GM19395 (cell line): ENCODE results near the gene CENPS.
"Not testable (repeated sequence)": the region's sequence is repeated elsewhere in the genome, so short reads cannot be mapped to it uniquely, and the experiment has no call there.

ENCODE experiments used
- ATAC-seq: cut with Tn5 transposase; IDR thresholded peaks from one replicate; pipeline ENCODE4 v1.9.1; 2021; ENCODE audit warnings: mild to moderate bottlenecking, moderate library complexity; ENCODE audit not compliant: unreplicated experiment

CENPS gene

GRCh38 chr1:10430216-10431069, at the start of gene CENPS:
Gene CENPS, plus strand, starts transcription at chr1:10430433. Its CDS starts 85 bp downstream, at chr1:10430518.
- ATAC-seq: peak; percentile 81

GRCh38 chr1:10380594-10381275, 49.5 kb upstream of the CENPS start:
- ATAC-seq: no peak

GRCh38 chr1:10383630-10384029, 46.6 kb upstream of the CENPS start:
- no peak for ATAC-seq

DNA sequence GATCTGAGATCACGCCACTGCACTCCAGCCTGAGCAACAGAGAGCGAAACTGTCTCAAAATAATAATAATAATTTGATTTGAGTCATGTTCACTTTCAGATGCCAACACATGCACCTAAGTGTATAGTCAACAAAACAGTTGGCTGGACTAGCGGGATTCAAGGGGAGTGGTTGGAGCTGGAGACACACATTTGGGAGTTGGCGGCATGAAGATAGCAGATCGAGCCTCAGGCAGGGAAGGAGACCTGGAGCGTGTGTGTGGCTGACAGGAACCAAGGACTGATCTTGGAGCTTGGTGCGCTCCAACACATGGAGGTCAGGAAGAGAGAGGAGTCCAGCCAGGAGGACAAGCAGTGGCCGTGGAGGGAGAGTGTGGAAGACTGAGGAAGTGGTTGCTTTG, 46.0 kb upstream of the CENPS start:
- ATAC-seq: no peak

DNA sequence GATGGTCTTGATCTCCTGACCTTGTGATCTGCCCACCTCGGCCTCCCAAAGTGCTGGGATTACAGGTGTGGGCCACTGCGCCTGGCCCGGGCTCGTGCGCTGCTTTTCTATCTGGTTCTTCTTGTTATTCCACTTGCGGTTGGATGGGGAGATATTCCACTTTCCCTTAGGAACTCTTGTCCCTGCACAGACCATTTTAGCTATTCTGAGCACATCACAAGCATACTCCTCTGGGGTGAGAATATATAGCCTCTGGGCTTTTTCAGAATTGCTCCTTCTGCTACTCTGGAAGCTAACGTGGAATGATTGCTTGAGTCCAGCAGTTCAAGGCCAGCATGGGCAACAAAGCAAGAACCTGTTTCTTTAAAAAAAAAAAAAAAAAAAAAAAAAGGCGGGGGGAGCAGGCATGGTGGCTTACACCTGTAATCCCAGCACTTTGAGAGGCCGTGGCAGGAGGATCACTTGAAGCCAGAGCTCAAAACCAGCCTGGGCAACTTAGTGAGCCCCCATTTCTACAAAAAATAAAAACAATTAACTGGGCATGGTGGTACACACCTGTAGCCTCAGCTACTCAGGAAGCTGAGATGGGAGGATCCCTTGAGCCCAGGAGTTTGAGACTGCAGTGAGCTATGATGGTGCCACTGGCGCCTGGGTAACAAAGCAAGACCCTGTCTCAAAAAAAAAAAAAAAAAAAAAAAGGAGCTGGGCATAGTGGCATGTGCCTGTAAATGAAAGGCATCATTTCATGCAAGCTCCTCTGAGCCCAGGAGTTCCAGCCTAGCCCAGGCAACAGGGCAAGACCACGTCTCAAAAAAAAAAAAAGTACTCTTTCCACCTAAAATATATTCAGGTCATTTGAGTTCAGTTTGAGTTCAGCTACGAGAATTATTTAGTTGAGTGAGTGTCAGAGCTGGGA, 43.2 kb upstream of the CENPS start:
- ATAC-seq: no peak

- ATAC-seq: no peak
Measured at GRCh38 chr1:10387677-10388386, 42.4 kb upstream of the CENPS start.

DNA sequence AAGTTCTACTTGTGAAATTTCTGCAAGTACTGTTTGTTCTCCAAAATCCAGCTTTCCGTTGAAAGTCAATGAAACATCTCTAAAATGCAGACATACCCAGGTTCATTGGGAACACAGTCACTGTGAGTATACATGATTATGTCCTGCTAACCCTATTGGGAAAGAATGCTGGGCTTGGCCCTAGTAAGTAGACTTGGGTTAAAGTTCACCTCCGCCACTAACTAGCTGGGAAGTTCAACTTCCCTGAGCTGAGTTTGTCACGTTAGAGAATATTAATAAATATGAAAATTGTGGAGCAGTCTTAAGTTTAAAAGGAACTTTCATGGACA, 41.9 kb upstream of the CENPS start:
- ATAC-seq: no peak

GRCh38 chr1:10389271-10389973, 40.8 kb upstream of the CENPS start:
- no peak for ATAC-seq

- no peak for ATAC-seq
Measured at GRCh38 chr1:10396870-10397269, 33.4 kb upstream of the CENPS start.

DNA sequence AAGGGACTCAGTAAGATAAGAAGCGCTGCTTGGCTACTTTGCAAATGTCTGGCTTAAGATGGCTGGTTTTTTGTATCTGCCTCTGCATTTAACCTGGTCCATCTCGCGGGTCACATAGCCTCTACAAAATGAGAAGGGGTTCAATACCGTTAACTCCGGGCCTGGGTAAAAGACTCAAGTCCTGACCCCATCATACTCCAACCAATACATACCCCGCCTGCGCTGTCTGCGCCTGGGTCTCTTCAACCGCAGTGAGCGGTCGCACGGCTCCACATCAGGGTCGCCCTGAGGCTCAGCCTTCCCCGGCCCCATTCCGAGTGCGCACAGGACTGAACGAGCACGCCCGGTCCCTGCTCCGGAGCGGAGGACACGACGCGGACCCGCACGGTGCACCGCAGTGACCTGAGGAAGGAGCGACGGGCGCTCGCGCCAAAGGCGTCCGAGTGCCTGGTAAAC, 31.9 kb upstream of the CENPS start:
- ATAC-seq: no peak

- peak; percentile 96 for ATAC-seq
Measured at GRCh38 chr1:10398734-10399443, 31.3 kb upstream of the CENPS start, which contains the start of gene PGD. Gene PGD, plus strand, starts transcription at chr1:10399064. Its CDS starts 54 bp downstream, at chr1:10399118.

DNA sequence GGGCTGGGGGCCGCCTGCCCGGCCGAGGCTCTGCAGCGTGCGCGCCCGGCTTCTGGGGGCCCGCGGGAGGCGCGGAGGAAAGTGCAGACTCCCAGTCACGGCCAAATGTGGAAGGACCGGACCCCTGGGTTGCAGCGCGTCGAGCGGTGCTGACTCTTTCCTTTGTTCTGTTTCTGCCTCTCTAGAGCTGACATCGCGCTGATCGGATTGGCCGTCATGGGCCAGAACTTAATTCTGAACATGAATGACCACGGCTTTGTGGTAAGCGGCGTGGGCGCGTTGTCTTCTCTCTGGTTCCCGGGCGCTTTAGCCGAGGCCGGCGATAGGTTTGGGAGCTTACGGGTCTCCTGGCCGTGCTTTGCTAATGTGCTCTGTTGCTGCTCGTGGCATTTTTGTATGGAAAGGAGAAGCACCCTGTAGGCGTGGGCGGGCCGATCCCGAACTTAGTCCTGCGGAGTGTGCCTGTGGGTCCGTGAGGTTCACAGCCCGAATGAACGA, 30.7 kb upstream of the CENPS start:
- ATAC-seq: peak; percentile 1

DNA sequence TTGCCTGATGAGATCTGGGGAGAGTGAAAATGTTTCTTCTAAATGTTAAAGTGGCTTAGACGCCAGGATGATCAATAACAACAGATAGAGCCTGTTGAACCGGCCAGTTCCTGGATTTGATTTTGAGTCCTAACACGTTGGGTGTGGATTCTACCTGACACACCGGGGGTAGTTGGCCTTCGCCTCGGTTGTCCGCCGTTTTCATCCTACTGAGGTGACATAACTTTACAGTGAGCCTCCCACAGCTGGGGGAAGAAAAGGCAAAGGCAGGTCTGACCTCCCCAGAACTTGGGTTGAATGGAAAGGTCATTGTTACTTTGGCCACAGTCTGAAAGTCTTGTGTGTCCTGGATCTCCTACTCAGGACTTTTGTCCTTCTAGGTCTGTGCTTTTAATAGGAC, 30.2 kb upstream of the CENPS start:
- no peak for ATAC-seq

GRCh38 chr1:10401281-10401680, 29.0 kb upstream of the CENPS start:
- ATAC-seq: no peak

DNA sequence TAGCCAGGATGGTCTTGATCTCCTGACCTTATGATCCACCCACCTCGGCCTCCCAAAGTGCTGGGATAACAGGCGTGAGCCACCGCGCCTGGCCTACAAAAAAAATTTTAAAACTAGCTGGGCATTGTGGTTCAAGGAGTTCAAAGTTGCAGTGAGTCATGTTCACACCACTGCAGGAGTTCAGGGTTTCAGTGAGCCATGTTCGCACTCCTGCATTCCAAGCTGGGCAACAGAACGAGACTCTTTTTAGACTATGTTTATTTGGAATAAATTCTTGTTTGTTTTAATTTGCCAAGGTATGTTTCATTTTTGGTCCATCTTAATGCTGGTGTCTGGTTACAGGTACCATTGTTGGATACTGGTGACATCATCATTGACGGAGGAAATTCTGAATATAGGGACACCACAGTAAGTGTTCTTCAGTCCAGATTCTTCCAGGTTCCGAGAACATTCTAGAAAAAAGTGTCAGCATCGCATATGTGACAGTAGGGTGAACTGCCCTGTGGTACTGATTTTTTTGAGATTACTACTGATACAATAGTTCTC, 27.4 kb upstream of the CENPS start:
- ATAC-seq: no peak

GRCh38 chr1:10407201-10407600, 23.0 kb upstream of the CENPS start:
- ATAC-seq: no peak

GRCh38 chr1:10415211-10415930, 14.9 kb upstream of the CENPS start:
- no peak for ATAC-seq

- not testable (repeated sequence) for ATAC-seq
Measured at GRCh38 chr1:10415967-10416366, 14.3 kb upstream of the CENPS start.
